Gastroesophageal sphincter (tissue), 4 donors: ENCODE data around the gene PKP3. TPM values are rescaled to one million over a fixed set of nuclear protein-coding genes. Genes with fewer than 3 reads are reported as not detected.

Experiments
- ATAC-seq: fragments of 150-250 bp; one replicate; pipeline ENCODE4 v1.9.1; 2016; ENCODE audit warnings: mild to moderate bottlenecking, moderate library complexity
- H3K27ac ChIP-seq, 4 donors: fragments of 200-600 bp; sonication (generic) in 3 of 4; 1 replicate in 3 of 4; 2 replicates in 1 of 4; pipeline ENCODE4 v1.5.1; 2016 to 2019
- H3K27me3 ChIP-seq: fragments of 200-600 bp; sonication (generic); one replicate; pipeline ENCODE4 v1.5.1; 2019
- H3K36me3 ChIP-seq, 2 donors: fragments of 200-600 bp; sonication (generic); one replicate each; pipeline ENCODE4 v1.5.1; 2019; ENCODE audit warnings: control low read depth in 1 of 2
- H3K4me1 ChIP-seq, 3 donors: fragments of 200-600 bp; sonication (generic); 1 replicate in 2 of 3; 2 replicates in 1 of 3; pipeline ENCODE4 v1.5.1; 2016 to 2019; ENCODE audit warnings: control low read depth in 2 of 3
- H3K4me3 ChIP-seq, 2 donors: fragments of 200-600 bp; sonication (generic); one replicate each; pipeline ENCODE4 v1.5.1; 2019; ENCODE audit warnings: mild to moderate bottlenecking in 1 of 2, moderate library complexity in 1 of 2
- H3K9me3 ChIP-seq, 3 donors: fragments of 200-600 bp; sonication (generic); one replicate each; pipeline ENCODE4 v1.5.1; 2017 to 2019; ENCODE audit warnings: control low read depth in 2 of 3
- EP300 ChIP-seq: sonication (generic); formaldehyde crosslinking; IDR thresholded peaks from one replicate; pipeline ENCODE4 v1.6.1; 2017; ENCODE audit warnings: antibody characterized with exemption, mild to moderate bottlenecking
- POLR2A ChIP-seq, 2 donors: fragments of 450-650 bp; IDR thresholded peaks; one replicate each; pipeline ENCODE4 v1.6.1; 2017; ENCODE audit warnings: antibody characterized with exemption in 2 of 2, mild to moderate bottlenecking in 2 of 2, moderate library complexity in 1 of 2
- POLR2AphosphoS5 ChIP-seq: sonication (generic); formaldehyde crosslinking; IDR thresholded peaks from one replicate; pipeline ENCODE4 v1.6.1; 2017; ENCODE audit warnings: antibody characterized with exemption
- WGBS, 2 donors: methylation state at CpG; one replicate each; pipeline ENCODE4 v1.1.5; 2018; ENCODE audit warnings: low coverage in 1 of 2; 5-methylcytosine and 5-hydroxymethylcytosine counted together
- total RNA-seq, 4 donors: library from RNA; depleted of rRNA; stranded (reverse); fragments of >200 nt; gene quantifications; one replicate each; pipeline ENCODE4 v1.1.0, GENCODE V29; 2016
- TF ChIP-seq, protein P1 (sequence below), 4 experiments: fragments of 200-600 bp in 2 of 4; fragments of 450-650 bp in 2 of 4; sonication (generic) in 1 of 4; IDR thresholded peaks; one replicate each; pipeline ENCODE4 v1.5.1; 2017 to 2019; ENCODE audit warnings: antibody characterized with exemption in 4 of 4, mild to moderate bottlenecking in 2 of 4, moderate library complexity in 2 of 4

PKP3 gene
- total RNA-seq, 4 donors from 2014 or later, result 0.67 to 14.3 (median 2.3) TPM

DNA sequence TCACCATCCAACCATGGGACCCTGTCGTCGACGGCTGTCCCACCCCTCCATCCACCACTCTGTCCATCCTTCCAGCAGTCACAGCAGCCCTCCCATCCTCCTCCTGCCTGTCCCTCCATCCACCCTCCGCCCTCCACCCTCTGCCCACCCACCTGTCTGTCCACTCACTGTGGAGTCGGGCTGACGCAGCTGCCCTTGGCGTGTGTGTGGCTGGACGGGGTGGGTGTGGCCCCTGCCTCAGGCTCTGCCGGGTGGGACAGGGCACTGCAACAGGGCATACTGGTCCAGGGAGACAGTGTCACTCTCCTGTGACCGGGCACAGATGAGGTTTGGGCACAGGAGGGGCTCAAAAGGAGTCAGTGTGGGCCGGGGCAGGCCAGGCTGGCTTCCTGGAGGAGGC, 1.9 kb downstream of the PKP3 start:
- H3K27me3 ChIP-seq, result peaks cover 68% of the 10 kb centered on the region
- no peak overlapping the region for H3K27ac ChIP-seq
- no peaks in the 10 kb centered on the region for H3K36me3 ChIP-seq
- no peak overlapping the region for H3K4me3 ChIP-seq
- no peaks in the 10 kb centered on the region for H3K9me3 ChIP-seq
- no peak for ATAC-seq
- 55% methylated on average over 4 of the region's 11 CpGs; no CpG with 5 or more reads in 1 of the 2 donors for WGBS, 2 donors
- TF ChIP-seq POLR2A (IDR thresholded peaks at IDR 0.05), result no peak
- TF ChIP-seq POLR2AphosphoS5, result no peak
- TF ChIP-seq EP300, result no peak
- TF ChIP-seq, protein P1, sequence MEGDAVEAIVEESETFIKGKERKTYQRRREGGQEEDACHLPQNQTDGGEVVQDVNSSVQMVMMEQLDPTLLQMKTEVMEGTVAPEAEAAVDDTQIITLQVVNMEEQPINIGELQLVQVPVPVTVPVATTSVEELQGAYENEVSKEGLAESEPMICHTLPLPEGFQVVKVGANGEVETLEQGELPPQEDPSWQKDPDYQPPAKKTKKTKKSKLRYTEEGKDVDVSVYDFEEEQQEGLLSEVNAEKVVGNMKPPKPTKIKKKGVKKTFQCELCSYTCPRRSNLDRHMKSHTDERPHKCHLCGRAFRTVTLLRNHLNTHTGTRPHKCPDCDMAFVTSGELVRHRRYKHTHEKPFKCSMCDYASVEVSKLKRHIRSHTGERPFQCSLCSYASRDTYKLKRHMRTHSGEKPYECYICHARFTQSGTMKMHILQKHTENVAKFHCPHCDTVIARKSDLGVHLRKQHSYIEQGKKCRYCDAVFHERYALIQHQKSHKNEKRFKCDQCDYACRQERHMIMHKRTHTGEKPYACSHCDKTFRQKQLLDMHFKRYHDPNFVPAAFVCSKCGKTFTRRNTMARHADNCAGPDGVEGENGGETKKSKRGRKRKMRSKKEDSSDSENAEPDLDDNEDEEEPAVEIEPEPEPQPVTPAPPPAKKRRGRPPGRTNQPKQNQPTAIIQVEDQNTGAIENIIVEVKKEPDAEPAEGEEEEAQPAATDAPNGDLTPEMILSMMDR (IDR thresholded peaks at IDR 0.05), result no peak
- H3K4me1 ChIP-seq, result peaks cover 0 to 24% (median 8%) of the 10 kb centered on the region in 3 donors

- no peaks in the 10 kb centered on the region for H3K9me3 ChIP-seq
- no peaks in the 10 kb centered on the region for H3K36me3 ChIP-seq
- ATAC-seq, result no peak
- H3K27ac ChIP-seq, result peak overlapping the region in 1 of 4 donors; percentile 5
- H3K4me3 ChIP-seq, result peak overlapping the region in 1 of 2 donors; percentile 50
- 43% methylated on average over 3 of the region's 23 CpGs; no CpG with 5 or more reads in 1 of the 2 donors for WGBS, 2 donors
- TF ChIP-seq POLR2A (IDR thresholded peaks at IDR 0.05) (no peak), EP300 (no peak), POLR2AphosphoS5 (no peak)
- TF ChIP-seq, protein P1 (IDR thresholded peaks at IDR 0.05), result peak in 2 of 4 experiments; percentile 14 to 15
- peaks cover 0 to 24% (median 8%) of the 10 kb centered on the region in 3 donors for H3K4me1 ChIP-seq
- peaks cover 61% of the 10 kb centered on the region for H3K27me3 ChIP-seq
Measured at GRCh38 chr11:396511-396947, 2.5 kb downstream of the PKP3 start.

- Histone ChIP-seq H3K4me1 (peaks cover 0 to 24% (median 8%) of the 10 kb centered on the region in 3 donors), H3K9me3 (no peaks in the 10 kb centered on the region), H3K4me3 (peak overlapping the region in 1 of 2 donors; percentile 50), H3K27me3 (peaks cover 56% of the 10 kb centered on the region), H3K36me3 (no peaks in the 10 kb centered on the region), H3K27ac (peak overlapping the region in 1 of 4 donors; percentile 5)
- WGBS, 2 donors, result no CpG with 5 or more reads among the region's 43 CpGs
- peak; percentile 86 for ATAC-seq
- TF ChIP-seq EP300, result no peak
- TF ChIP-seq, protein P1 (IDR thresholded peaks at IDR 0.05), result peak in 3 of 4 experiments; percentile 50 to 77 (median 73)
- no peak for TF ChIP-seq POLR2A (IDR thresholded peaks at IDR 0.05)
- no peak for TF ChIP-seq POLR2AphosphoS5
Measured at GRCh38 chr11:396948-397548, 3.0 kb downstream of the PKP3 start.

DNA sequence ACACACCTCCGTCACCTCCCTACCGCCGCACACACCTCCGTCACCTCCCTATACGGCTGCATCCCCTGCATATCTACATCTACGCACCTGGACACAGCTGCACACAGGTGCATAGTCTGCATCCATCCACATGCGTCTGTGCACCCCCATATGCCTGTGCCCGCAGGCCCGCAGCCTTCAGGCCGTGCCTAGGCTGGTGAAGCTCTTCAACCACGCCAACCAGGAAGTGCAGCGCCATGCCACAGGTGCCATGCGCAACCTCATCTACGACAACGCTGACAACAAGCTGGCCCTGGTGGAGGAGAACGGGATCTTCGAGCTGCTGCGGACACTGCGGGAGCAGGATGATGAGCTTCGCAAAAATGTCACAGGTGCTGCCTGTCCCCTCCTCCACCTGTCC, 4.8 kb downstream of the PKP3 start:
- WGBS, 2 donors, result 86 to 98% methylated on average over 8 to 9 of the region's 20 CpGs
- Histone ChIP-seq H3K4me1 (peaks cover 0 to 24% (median 8%) of the 10 kb centered on the region in 3 donors), H3K4me3 (no peak overlapping the region), H3K36me3 (no peaks in the 10 kb centered on the region), H3K27me3 (peaks cover 47% of the 10 kb centered on the region), H3K9me3 (no peaks in the 10 kb centered on the region), H3K27ac (no peak overlapping the region)
- ATAC-seq, result no peak
- TF ChIP-seq EP300 (no peak), POLR2A (IDR thresholded peaks at IDR 0.05) (no peak), POLR2AphosphoS5 (no peak)
- TF ChIP-seq, protein P1 (IDR thresholded peaks at IDR 0.05), result no peak

DNA sequence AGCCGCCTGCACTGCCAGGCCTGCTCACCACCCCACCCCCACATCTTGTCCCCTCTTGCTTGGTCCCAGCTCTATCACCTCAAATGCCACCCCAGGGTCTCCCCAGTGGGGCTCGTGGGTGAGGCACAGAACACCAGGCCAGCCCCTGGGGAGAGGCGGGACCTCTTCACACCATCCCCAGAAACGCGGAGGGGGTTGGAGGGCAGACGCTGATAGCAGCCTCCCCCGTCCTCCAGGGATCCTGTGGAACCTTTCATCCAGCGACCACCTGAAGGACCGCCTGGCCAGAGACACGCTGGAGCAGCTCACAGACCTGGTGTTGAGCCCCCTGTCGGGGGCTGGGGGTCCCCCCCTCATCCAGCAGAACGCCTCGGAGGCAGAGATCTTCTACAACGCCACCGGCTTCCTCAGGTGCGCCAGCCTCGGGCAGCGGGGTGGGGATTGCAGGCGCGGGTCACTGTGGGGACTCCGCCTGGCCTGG, 5.8 kb downstream of the PKP3 start:
- H3K27me3 ChIP-seq, result peaks cover 43% of the 10 kb centered on the region
- no peaks in the 10 kb centered on the region for H3K9me3 ChIP-seq
- TF ChIP-seq POLR2A (IDR thresholded peaks at IDR 0.05) (no peak), POLR2AphosphoS5 (no peak), EP300 (no peak)
- TF ChIP-seq, protein P1 (IDR thresholded peaks at IDR 0.05), result no peak
- H3K4me1 ChIP-seq, result peaks cover 0 to 24% (median 8%) of the 10 kb centered on the region in 3 donors
- no peak for ATAC-seq
- WGBS, 2 donors, result no CpG with 5 or more reads among the region's 21 CpGs
- H3K36me3 ChIP-seq, result no peaks in the 10 kb centered on the region
- H3K4me3 ChIP-seq, result no peak overlapping the region
- no peak overlapping the region for H3K27ac ChIP-seq
